ENCODE data around the gene GLIS1.
A peak's percentile ranks its signal among the peaks of the same experiment; 100 is the strongest.

GLIS1 gene

GRCh38 chr1:53693773-53694717, 44.9 kb downstream of the GLIS1 start:
- DNase-seq (ENCODE audit: low read depth) = peak; percentile 41

DNA sequence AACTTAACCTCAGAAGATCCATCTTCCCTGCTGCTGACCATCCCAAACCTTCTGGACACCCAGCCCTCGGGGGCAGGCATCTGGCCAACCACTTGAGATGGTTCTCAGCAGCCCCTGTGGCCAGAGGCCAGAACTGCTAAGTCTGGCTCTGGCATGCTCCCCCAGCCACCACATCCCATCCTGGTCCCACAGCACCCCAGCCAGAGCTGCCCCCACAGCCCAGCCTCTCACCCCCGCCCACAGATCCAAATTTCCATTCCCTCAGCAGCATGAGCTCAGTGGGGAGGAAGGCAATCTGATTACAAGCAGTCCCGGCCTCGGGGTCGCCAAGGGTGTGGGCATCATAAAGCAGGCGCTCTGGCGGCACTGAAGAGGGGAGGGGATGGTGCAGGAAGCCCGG, 45.6 kb downstream of the GLIS1 start:
- DNase-seq (ENCODE audit: low read depth) = no peak

DNA sequence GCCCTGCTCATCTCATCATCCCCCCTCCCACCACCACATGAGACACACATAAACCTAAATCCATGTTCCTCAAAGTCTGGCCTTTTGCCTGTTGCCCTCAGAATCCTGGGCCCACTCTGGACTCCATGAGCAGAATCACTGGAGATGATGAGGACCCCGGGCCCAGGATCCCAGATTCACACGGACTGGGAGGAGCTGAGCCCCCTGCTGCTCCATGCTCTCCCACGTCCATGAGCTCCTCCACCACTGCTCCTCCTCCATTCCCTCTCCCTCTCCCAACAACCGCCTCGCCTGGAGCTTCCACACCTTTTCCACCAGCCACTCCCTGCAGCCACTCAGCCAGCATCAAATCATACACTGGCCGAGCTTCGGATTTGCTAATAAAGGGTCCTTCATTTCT, 47.6 kb downstream of the GLIS1 start:
- DNase-seq (ENCODE audit: low read depth) = no peak

GRCh38 chr1:53690411-53690810, 48.6 kb downstream of the GLIS1 start:
- DNase-seq (ENCODE audit: low read depth) = no peak

DNA sequence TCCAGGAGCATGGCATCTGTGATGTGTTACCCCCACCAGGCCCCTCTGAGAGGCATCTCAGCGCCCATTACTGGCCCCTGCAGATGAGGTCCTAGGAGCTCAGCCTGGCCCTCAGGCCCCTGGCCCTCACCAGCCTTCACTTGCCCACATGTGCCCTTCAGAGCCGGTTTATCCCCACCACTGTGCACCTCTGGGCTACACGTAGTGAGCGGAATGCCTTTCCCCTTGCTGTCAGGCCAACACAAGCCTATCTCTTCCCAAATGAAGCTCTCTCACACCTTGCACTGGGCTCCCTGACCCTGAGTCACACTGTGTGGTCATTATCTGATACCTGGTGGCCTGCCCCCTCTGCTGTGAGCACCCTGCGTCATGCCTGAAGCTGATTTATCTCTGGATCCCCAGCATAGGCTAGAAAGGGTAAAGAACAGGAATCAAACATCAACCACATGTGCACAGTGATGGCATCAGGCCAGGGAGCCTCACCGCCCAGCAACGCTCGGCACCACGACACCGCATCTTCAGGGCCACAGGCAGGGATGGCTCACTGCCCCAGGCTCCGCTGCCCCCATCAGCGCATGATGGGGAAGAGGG, 49.1 kb downstream of the GLIS1 start:
- no peak for DNase-seq (ENCODE audit: low read depth)

DNA sequence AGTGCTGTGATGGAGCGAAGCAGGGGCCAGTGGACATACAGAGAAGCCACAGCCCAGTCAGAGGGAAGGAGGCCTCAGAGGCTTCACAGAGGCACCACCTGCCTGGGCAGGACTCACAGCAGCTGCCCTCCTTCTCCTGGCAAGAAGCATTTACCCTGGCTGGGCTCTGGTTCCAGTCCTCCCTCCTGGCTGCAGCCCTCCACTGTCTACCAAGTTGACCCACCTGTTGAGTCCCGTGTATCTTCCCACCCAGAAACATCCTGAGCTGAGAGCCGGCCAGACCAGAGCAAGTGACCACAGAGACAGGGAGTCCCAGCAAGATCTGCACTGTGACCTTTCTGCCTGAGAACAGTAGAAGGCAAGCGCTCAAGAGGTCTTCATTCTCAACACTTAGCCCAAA, 49.7 kb downstream of the GLIS1 start:
- DNase-seq (ENCODE audit: low read depth) = no peak

DNA sequence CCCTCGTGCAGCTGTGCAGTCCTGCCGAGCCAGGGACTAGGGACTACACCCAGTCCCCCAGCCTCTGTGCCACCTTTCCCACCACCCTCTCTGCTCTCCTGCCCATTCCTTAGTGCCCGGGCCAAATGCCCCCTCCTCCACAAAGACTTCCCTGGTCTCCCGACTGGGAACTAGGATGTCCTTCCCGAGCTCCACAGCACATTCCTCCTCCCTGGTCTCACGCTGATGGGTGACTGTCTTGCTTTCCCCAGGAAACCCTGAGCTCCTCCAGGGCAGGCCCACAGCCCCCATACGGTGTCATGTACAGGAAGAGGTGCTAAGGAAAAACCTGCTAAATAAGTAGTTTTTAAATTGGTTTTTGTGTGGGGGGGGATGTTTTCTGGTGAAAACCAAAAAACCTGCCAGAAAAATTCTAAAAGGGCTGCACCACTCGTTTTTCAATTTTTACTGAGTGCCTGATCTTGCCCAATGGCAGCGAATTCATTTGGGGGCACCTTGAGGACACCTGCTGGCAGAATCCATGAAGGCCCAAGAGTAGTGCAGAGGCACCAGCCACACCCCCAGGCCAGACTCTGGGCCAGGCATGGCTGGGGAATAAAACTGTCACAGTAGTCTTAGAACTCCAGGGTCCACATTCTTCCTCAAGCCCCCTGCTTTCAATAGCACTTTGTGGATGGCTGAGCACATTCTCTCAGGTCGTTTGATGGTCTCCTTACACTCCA, 50.4 kb downstream of the GLIS1 start:
- DNase-seq (ENCODE audit: low read depth) = no peak

DNA sequence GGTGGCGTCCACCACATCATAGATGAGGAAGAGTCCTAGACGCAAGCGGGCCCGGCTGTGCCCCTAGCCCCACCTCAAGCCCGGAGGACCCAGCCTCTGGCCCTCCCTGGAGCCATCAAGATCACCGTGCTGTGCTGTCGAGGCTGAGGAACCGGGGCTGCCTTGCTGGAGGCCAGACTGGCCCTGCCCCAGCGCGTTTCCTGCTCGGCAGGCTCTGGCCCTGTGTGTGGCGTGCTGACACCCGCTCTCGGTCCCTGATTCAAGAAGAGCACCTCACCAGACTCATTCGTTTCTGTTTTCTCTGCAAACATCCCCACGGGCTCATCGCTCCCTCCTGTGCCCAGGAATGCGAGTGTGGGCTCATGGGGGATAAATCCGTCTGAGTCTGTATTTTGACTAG, 51.1 kb downstream of the GLIS1 start:
- DNase-seq (ENCODE audit: low read depth) = no peak

GRCh38 chr1:53687426-53687825, 51.5 kb downstream of the GLIS1 start:
- DNase-seq (ENCODE audit: low read depth) = no peak

GRCh38 chr1:53686965-53687267, 52.0 kb downstream of the GLIS1 start:
- DNase-seq (ENCODE audit: low read depth) = no peak

DNA sequence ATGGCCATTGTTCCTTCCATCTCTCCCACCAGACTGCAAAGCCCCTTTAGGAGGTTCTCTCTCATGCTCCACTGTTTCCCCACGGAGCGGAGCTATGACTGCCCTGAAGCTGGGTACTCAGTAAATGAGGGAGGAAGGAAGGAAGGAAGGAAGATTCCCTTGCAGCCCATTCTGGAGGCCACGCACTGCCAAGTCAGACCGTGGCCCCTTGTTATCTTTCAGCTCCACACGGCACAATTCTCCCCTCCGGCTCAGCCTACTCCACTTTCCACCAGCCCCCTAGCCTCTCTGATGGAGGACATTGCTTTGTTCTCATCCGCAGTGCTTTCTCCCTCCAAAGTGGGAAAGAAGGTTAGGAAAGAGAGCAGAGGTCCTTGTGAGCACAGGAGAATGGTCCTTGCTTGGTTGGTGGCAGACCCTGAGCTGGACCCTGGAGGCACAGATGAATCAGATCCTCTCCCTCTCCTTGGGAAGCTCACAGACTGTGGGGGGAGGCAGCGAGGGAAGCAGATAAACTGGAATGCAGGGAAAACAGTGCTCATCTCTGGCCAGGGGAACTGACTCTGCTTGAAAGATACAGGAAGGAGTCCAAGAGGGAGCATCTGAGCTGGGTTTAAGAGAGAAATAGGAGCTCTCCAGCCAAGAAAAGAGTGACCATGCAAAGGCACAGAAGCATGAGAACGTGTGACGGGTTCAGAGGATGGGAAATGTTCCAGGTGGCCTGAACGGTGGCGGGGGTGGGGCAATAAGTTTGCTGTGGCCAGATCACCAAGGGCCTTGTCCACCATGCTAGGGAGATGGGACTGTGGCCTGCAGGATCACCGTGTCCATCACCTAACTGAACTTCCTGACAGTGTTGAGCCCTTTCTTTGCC, 52.6 kb downstream of the GLIS1 start:
- DNase-seq (ENCODE audit: low read depth) = no peak

GRCh38 chr1:53685272-53686051, 53.5 kb downstream of the GLIS1 start:
- no peak for DNase-seq (ENCODE audit: low read depth)

GRCh38 chr1:53684741-53685140, 54.2 kb downstream of the GLIS1 start:
- no peak for DNase-seq (ENCODE audit: low read depth)

DNA sequence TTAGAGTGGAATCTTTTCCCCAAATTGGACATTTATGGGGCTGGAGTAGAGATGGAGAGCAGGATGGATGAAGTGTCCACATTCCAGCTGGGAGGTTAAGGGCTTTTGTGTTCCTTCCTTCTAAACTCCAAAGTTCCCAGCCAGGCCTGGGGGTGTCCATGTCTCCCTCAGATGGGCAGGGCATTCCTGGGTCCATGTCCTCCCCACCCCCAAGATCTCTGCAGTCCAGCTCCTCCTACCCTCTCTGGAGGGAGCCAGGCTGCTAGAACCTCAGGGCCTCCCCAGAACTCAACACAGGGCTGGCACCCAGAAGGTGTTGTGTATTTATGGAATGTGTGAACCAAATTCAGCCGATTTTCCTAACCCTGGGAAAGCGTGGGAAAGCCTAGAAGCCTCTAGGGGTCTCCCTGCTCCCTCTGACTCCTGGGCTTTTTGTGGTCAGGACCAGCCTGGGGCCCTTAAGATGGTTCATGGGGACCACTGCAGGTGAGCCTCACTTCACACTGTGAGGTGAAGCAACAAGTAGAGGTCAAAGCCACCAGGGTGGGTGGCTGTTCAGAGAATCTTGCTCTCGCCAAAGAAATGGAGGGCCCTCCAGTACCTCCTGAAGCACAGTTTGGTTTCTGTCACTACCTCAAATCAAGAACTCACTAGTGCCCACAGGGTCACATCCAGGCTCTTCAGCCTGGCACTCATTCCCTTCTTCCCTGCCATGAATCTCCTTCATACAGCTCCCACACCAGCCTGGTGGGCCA, 54.8 kb downstream of the GLIS1 start:
- DNase-seq (ENCODE audit: low read depth) = no peak

GRCh38 chr1:53682881-53683280, 56.1 kb downstream of the GLIS1 start:
- no peak for DNase-seq (ENCODE audit: low read depth)

DNA sequence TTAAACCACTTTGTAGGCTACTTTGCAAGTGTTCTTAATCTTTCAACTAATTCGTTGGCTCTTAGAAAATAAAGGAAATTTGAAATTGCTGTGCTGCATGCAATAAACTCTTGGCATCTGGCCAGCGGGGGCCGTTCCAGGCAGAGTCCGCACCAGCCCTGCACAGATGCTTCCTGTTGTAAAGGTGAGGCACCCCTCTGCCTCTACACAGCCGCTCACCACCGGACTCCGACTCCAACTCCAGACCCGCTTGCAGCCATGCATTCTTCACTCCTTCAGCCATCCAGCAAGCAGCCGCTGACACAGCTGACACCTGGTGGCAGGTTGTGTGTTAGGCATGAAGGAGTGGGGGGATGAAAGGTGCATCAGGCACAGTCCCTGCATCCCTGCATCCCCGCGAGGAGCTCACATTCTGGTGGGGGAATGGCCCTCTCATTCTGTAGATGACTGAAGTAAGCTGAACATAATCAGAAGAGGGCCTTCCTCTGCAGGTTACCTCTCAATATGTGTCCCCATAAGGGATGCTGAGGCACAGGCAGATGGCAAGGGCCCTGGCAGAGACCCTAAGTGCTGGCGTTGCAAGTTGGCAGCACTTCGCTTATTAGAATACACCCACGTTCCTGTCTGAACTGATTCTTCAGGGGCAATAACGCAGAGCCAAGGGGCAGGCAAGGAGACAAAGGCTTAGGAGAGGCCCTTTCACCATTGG, 56.8 kb downstream of the GLIS1 start:
- DNase-seq (ENCODE audit: low read depth) = no peak

- DNase-seq (ENCODE audit: low read depth) = no peak
Observed at GRCh38 chr1:53681351-53681976, 57.5 kb downstream of the GLIS1 start.

DNA sequence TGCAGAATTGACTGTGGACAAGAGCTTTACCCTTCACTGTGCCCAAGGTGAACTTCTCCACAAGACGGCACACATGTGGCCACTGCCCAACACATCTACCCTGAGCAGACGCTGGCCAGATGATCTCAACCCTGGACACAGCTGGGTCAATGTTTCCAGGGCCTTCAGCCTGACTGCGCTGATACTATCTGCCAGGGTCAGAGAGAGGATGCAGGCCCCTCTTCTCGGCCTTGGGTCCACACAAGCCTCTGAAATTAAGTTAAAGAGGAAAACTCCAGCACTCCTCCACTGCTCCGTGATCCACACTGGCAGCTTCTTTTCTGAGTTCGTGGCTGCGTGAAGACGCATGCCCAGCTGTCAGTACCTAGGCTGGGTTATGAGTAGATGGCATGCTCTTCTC, 58.1 kb downstream of the GLIS1 start:
- DNase-seq (ENCODE audit: low read depth) = no peak
